Endodermal cell (in vitro differentiated cells): Measurements from ENCODE around the gene FLYWCH1. TPM values are rescaled to one million over a fixed set of nuclear protein-coding genes. Genes with fewer than 3 reads are reported as not detected.

ENCODE experiments used
- DNase-seq: peaks from one replicate; pipeline ENCODE4 v3.0.0-alpha.2; 2017
- H3K27ac ChIP-seq: 2 replicates; pipeline ENCODE4 v1.5.1; 2013; ENCODE audit warnings: mild to moderate bottlenecking, low read depth, low read length, moderate library complexity
- H3K27me3 ChIP-seq: 2 replicates; pipeline ENCODE4 v1.6.1; 2013; ENCODE audit warnings: mild to moderate bottlenecking, low read length, moderate library complexity; ENCODE audit not compliant: insufficient read depth, control insufficient read depth, poor library complexity, severe bottlenecking
- H3K36me3 ChIP-seq: 2 replicates; pipeline ENCODE4 v1.7.0; 2013; ENCODE audit warnings: mild to moderate bottlenecking, low read length, moderate library complexity; ENCODE audit not compliant: control insufficient read depth, insufficient read depth
- H3K4me1 ChIP-seq: one replicate; pipeline ENCODE4 v1.7.0; 2013; ENCODE audit warnings: low read length; ENCODE audit not compliant: control insufficient read depth, insufficient read depth
- H3K4me3 ChIP-seq: 2 replicates; pipeline ENCODE4 v1.5.1; 2013; ENCODE audit warnings: mild to moderate bottlenecking, low read length, moderate library complexity
- H3K9ac ChIP-seq: 2 replicates; pipeline ENCODE4 v1.6.1; 2013; ENCODE audit warnings: mild to moderate bottlenecking, low read length, moderate library complexity; ENCODE audit not compliant: poor library complexity, severe bottlenecking; ENCODE audit errors: extremely low read depth
- H3K9me3 ChIP-seq: 2 replicates; pipeline ENCODE4 v1.6.1; 2013; ENCODE audit warnings: mild to moderate bottlenecking, low read length, moderate library complexity; ENCODE audit not compliant: control insufficient read depth
- H3K27ac Mint-ChIP-seq: 2 replicates; pipeline ENCODE4 v1.8.0; 2020; ENCODE audit warnings: mixed read lengths
- H3K27me3 Mint-ChIP-seq: 2 replicates; pipeline ENCODE4 v1.8.0; 2021; ENCODE audit warnings: mild to moderate bottlenecking, mixed read lengths; ENCODE audit not compliant: insufficient read depth
- H3K36me3 Mint-ChIP-seq: 2 replicates; pipeline ENCODE4 v1.8.0; 2020; ENCODE audit warnings: low read depth, mixed read lengths
- H3K4me1 Mint-ChIP-seq: 2 replicates; pipeline ENCODE4 v1.8.0; 2020; ENCODE audit warnings: mixed read lengths
- H3K4me3 Mint-ChIP-seq: 2 replicates; pipeline ENCODE4 v1.8.0; 2020; ENCODE audit warnings: mild to moderate bottlenecking, moderate library complexity, mixed read lengths
- H3K9me3 Mint-ChIP-seq: 2 replicates; pipeline ENCODE4 v1.8.0; 2020; ENCODE audit warnings: mild to moderate bottlenecking, mixed read lengths
- WGBS, 2 experiments: methylation state at CpG; one replicate each; pipeline versions ENCODE4 v1.1.5 to v1.1.7; 2013; ENCODE audit warnings: missing lambda C conversion rate in 2 of 2, mixed read lengths in 1 of 2; ENCODE audit not compliant: insufficient coverage in 1 of 2, insufficient read length in 1 of 2; 5-methylcytosine and 5-hydroxymethylcytosine counted together
- total RNA-seq, 2 donors: library from RNA; stranded (reverse); fragmentation: NEBNext Ultra II Directional in 1 of 2; extraction: Animal tissue kit (Norgen Biotek cat#: 25700) in 1 of 2; gene quantifications; 2 replicates in 1 of 2; 3 replicates in 1 of 2; pipeline ENCODE4 v1.2.1, GENCODE V29; 2021
- TF ChIP-seq, protein P1 (sequence below): fragments of 200-600 bp; sonication (generic); conservative IDR thresholded peaks from 2 replicates; pipeline ENCODE4 v1.5.0; 2021; ENCODE audit warnings: antibody characterized with exemption, mild to moderate bottlenecking

Gene FLYWCH1
- total RNA-seq, 2 donors from 2014 or later, result 20.5 to 33.6 TPM

DNA sequence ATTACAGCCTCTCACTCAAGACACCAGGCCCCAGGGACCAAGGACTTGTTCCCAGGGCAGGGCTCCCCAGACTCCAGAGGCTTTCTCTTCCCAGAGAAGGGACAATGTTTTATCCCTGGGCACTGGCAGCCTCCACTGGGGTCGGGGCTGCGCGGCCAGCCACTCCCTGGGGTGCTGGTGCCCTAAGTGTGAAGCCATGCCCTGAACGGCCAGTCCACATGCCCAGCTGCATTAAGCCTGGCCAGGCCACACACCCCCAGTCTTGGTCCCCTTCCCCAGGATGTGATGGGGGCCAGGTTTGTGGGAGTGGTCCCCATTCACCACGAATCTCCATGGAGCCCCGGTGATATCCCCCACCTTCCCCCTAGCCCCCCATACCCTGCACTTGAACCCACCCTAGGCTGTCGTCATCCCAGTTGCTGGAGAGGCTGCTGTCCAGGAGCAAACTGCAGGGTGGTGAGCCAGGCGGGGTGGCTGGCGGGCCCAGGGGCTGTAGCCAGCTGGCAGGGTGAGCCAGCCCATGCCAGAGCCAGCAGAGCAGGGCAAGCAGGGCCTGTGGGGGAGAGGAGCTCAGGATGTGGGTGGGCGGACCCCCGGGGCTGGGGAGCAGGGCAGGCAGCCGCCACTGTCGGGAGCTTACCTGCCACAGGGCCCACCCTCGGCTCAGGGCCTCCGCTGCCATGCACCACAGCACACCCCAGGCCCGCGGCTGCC, 62.0 kb downstream of the FLYWCH1 start:
- 95 to 96% methylated on average over 9 to 17 of the region's 17 CpGs for WGBS, 2 experiments
- peaks cover 14% of the 10 kb centered on the region for H3K36me3 Mint-ChIP-seq
- Histone ChIP-seq H3K9ac (no peak overlapping the region), H3K9me3 (no peaks in the 10 kb centered on the region), H3K4me1 (peaks cover 9% of the 10 kb centered on the region), H3K36me3 (peaks cover 29% of the 10 kb centered on the region), H3K4me3 (no peak overlapping the region), H3K27ac (no peak overlapping the region), H3K27me3 (no peaks in the 10 kb centered on the region)
- H3K4me1 Mint-ChIP-seq, result peaks cover 4% of the 10 kb centered on the region
- H3K27ac Mint-ChIP-seq, result no peak overlapping the region
- TF ChIP-seq, protein P1, sequence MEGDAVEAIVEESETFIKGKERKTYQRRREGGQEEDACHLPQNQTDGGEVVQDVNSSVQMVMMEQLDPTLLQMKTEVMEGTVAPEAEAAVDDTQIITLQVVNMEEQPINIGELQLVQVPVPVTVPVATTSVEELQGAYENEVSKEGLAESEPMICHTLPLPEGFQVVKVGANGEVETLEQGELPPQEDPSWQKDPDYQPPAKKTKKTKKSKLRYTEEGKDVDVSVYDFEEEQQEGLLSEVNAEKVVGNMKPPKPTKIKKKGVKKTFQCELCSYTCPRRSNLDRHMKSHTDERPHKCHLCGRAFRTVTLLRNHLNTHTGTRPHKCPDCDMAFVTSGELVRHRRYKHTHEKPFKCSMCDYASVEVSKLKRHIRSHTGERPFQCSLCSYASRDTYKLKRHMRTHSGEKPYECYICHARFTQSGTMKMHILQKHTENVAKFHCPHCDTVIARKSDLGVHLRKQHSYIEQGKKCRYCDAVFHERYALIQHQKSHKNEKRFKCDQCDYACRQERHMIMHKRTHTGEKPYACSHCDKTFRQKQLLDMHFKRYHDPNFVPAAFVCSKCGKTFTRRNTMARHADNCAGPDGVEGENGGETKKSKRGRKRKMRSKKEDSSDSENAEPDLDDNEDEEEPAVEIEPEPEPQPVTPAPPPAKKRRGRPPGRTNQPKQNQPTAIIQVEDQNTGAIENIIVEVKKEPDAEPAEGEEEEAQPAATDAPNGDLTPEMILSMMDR, result no peak
- H3K9me3 Mint-ChIP-seq, result no peaks in the 10 kb centered on the region
- no peak overlapping the region for H3K4me3 Mint-ChIP-seq
- no peak for DNase-seq
- peaks cover 2% of the 10 kb centered on the region for H3K27me3 Mint-ChIP-seq

DNA sequence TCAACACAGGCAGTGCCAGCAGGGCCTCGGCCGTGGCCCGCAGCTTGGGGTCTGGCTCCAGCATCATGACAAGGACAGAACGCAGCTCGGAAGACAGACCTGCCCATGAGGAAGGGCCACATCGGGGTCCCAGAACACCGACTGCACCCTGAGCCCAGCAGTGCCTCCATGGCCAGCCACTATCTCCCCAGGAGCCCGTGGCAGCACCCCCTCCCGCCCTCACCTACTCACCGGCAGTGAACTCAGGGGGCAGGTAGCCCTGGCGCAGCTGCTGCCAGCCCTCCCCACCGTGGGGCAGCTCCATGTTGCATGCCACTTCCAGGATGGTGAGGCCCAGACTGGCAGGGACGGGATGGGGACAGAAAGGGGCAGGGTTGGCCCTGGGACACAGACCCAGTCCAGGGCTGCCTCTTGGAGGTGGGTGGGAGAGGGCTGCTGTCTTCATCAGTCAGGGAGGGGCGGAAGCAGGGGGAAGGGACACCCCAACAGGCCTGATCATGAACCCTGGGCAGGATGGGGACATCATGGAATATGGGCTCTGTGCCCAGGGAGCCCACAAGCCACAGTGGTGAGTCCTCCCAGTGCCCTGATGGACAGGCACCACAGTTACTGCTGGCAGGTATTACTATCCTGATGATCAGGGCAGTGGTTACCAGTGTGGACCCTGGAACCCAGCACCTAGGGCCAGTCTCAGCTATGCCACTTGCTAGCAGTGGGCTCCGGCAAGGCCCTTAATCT, 62.8 kb downstream of the FLYWCH1 start:
- H3K4me1 Mint-ChIP-seq, result peaks cover 6% of the 10 kb centered on the region
- H3K4me3 Mint-ChIP-seq, result no peak overlapping the region
- no peaks in the 10 kb centered on the region for H3K9me3 ChIP-seq

DNA sequence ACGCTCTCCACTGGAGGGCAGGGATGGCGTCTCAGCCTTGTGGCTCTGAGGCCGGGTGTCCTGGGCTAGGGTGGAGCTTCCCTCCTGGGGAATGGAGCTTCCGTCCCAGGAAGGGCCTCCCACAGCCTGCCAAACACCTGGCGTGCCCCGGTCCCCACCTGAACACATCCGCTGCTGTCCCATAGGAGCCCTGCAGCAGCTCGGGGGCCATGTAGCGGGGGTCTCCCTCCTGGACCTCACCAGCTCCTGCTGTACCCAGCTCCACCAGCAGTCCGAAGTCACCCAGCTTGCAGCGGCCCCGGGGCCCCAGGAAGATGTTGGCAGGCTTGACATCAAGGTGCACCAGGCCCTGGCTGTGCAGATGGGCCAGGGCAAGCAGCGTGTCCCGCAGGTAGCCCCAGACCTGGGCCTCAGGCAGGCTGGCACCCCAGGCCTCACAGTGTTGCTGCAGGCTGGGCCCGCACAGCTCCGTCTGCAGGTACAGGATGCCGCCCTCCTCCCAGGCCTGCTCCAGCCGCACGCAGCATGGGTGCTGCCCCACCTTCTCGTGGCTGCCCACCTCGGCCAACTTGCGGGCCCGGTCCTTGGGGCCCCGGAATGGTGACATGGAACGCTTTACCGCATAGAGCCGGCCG, 63.5 kb downstream of the FLYWCH1 start:
- Mint-ChIP-seq H3K36me3 (peaks cover 16% of the 10 kb centered on the region), H3K27me3 (no peaks in the 10 kb centered on the region), H3K4me1 (peaks cover 6% of the 10 kb centered on the region), H3K27ac (no peak overlapping the region), H3K9me3 (no peaks in the 10 kb centered on the region), H3K4me3 (no peak overlapping the region)
- peaks cover 8% of the 10 kb centered on the region for H3K4me1 ChIP-seq
- DNase-seq, result no peak
- H3K9me3 ChIP-seq, result no peaks in the 10 kb centered on the region
- H3K9ac ChIP-seq, result no peak overlapping the region
- TF ChIP-seq, protein P1, result no peak
- H3K27me3 ChIP-seq, result no peaks in the 10 kb centered on the region
- 95 to 96% methylated on average over 16 to 28 of the region's 28 CpGs for WGBS, 2 experiments
- no peak overlapping the region for H3K4me3 ChIP-seq
- H3K27ac ChIP-seq, result no peak overlapping the region
- peaks cover 29% of the 10 kb centered on the region for H3K36me3 ChIP-seq

More for the DNA sequence above, 62.8 kb downstream of the FLYWCH1 start:
- 93 to 96% methylated on average over 3 to 15 of the region's 15 CpGs for WGBS, 2 experiments
- Histone ChIP-seq H3K36me3 (peaks cover 29% of the 10 kb centered on the region), H3K4me1 (peaks cover 9% of the 10 kb centered on the region), H3K27ac (no peak overlapping the region), H3K4me3 (no peak overlapping the region), H3K27me3 (no peaks in the 10 kb centered on the region), H3K9ac (no peak overlapping the region)
- Mint-ChIP-seq H3K36me3 (peaks cover 16% of the 10 kb centered on the region), H3K27ac (no peak overlapping the region), H3K9me3 (no peaks in the 10 kb centered on the region), H3K27me3 (no peaks in the 10 kb centered on the region)
- DNase-seq, result no peak
- TF ChIP-seq, protein P1, result no peak
